SK-N-SH (cell line): Measurements from ENCODE around the gene AKT1.

Source experiments
- GABPA ChIP-seq: IDR thresholded peaks from 2 replicates; pipeline ENCODE4 v1.4.0; 2012; ENCODE audit warnings: low read depth, mild to moderate bottlenecking
- JUND ChIP-seq: IDR thresholded peaks from 2 replicates; pipeline ENCODE4 v1.4.0; 2012
- RFX5 ChIP-seq: IDR thresholded peaks from 2 replicates; pipeline ENCODE4 v1.6.1; 2012; ENCODE audit warnings: mild to moderate bottlenecking, improper control_type of control experiment, low read length
- YY1 ChIP-seq: IDR thresholded peaks from 2 replicates; pipeline ENCODE4 v1.4.0; 2012; ENCODE audit warnings: low read depth, mild to moderate bottlenecking
- TF ChIP-seq, protein P1 (sequence below): fragments of 200-600 bp; sonication (generic); IDR thresholded peaks from 2 replicates; pipeline ENCODE4 v1.6.1; 2017; ENCODE audit warnings: antibody characterized with exemption, mild to moderate bottlenecking, moderate library complexity

DNA sequence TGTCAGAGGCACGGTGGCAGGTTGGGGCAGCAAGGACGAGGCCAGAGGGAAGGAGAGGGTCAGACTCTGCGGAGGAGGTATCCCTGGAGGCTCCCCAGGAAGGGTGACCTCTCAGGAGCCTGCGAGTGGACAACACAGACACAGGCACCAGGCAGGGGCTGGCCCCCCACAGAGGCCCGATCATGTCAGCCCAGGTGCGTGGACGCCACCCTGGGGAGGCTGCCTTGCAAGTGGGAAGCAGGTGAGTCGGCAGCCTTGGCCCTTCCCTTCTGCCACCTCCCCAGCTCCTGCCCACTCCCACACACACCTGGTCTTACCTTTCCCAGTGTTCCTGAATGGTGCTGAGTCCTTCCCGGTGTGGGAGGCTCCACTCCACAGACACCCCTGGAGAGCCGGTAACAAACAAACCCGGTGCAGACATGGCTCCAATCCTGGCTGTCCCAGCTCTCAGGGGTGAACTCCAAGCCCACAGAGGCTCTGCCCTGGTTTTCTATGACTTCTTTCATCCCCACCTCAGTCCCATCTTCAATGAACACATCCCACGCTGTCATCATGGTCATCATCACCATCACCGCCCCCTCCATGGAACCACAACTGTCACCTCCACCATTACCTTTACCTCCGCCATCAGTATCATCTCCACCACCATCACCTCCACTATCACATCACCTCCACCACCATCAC lies 10.5 kb upstream of the AKT1 start:
- TF ChIP-seq, protein P1, sequence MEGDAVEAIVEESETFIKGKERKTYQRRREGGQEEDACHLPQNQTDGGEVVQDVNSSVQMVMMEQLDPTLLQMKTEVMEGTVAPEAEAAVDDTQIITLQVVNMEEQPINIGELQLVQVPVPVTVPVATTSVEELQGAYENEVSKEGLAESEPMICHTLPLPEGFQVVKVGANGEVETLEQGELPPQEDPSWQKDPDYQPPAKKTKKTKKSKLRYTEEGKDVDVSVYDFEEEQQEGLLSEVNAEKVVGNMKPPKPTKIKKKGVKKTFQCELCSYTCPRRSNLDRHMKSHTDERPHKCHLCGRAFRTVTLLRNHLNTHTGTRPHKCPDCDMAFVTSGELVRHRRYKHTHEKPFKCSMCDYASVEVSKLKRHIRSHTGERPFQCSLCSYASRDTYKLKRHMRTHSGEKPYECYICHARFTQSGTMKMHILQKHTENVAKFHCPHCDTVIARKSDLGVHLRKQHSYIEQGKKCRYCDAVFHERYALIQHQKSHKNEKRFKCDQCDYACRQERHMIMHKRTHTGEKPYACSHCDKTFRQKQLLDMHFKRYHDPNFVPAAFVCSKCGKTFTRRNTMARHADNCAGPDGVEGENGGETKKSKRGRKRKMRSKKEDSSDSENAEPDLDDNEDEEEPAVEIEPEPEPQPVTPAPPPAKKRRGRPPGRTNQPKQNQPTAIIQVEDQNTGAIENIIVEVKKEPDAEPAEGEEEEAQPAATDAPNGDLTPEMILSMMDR: no peak
- TF ChIP-seq RFX5 (no peak), YY1 (no peak), JUND (no peak), GABPA (no peak)
